Caco-2 (cell line): ENCODE data around the gene RNF130. TPM values are rescaled to one million over a fixed set of nuclear protein-coding genes. Genes with fewer than 3 reads are reported as not detected.

Experiments
- BruUV-seq: library from RNA; stranded (reverse); fragments of 400-500 nt; replicated peaks from 2 replicates; lab custom pipeline; 2021; lab: Mats Ljungman, UMichigan
- CTCF ChIA-PET: fragments of 300-600 bp; sonication (Branson Sonifier 250); formaldehyde crosslinking; loops from one replicate; lab custom pipeline; 2022; ENCODE audit warnings: antibody characterized with exemption; lab: Charles Lee
- POLR2A ChIA-PET: fragments of 300-600 bp; sonication (Branson Sonifier 250); formaldehyde crosslinking; loops from one replicate; lab custom pipeline; 2022; ENCODE audit warnings: antibody characterized with exemption; lab: Charles Lee
- DNase-seq, 2 experiments: peaks; one replicate each; pipeline versions ENCODE4 v3.0.0 to v3.0.0-alpha.2; 2020 to 2022
- H3K27me3 ChIP-seq: replicated peaks from 2 replicates; pipeline ENCODE4 v1.6.0; 2011; ENCODE audit warnings: low read length; ENCODE audit not compliant: control insufficient read depth, insufficient read depth
- H3K36me3 ChIP-seq: 2 replicates; pipeline ENCODE4 v1.5.1; 2011; ENCODE audit warnings: low read length; ENCODE audit not compliant: control insufficient read depth, insufficient read depth
- H3K4me1 ChIP-seq: fragments of 250-450 bp; sonication (Bioruptor Pico); 2 replicates; pipeline ENCODE4 v1.5.1; 2020; ENCODE audit warnings: mild to moderate bottlenecking
- H3K4me3 ChIP-seq: 2 replicates; pipeline ENCODE4 v1.5.1; 2011; ENCODE audit warnings: low read depth, mild to moderate bottlenecking, control low read depth, low read length
- H3K9me3 ChIP-seq: fragments of 250-450 bp; sonication (Bioruptor Pico); 2 replicates; pipeline ENCODE4 v1.5.1; 2020; ENCODE audit warnings: mild to moderate bottlenecking, moderate library complexity
- H3K27ac Mint-ChIP-seq: one replicate; pipeline ENCODE4 v1.8.0; 2022; ENCODE audit warnings: mixed read lengths; ENCODE audit not compliant: unreplicated experiment
- H3K27me3 Mint-ChIP-seq: one replicate; pipeline ENCODE4 v1.8.0; 2022; ENCODE audit warnings: mixed read lengths; ENCODE audit not compliant: insufficient read depth, unreplicated experiment
- H3K36me3 Mint-ChIP-seq: one replicate; pipeline ENCODE4 v1.8.0; 2022; ENCODE audit warnings: mild to moderate bottlenecking, mixed read lengths; ENCODE audit not compliant: insufficient read depth, unreplicated experiment
- H3K4me1 Mint-ChIP-seq: one replicate; pipeline ENCODE4 v1.8.0; 2022; ENCODE audit warnings: low read depth, mixed read lengths; ENCODE audit not compliant: unreplicated experiment
- H3K4me3 Mint-ChIP-seq: one replicate; pipeline ENCODE4 v1.8.0; 2022; ENCODE audit warnings: mild to moderate bottlenecking, moderate library complexity, mixed read lengths; ENCODE audit not compliant: unreplicated experiment
- H3K9me3 Mint-ChIP-seq: one replicate; pipeline ENCODE4 v1.8.0; 2022; ENCODE audit warnings: mixed read lengths; ENCODE audit not compliant: unreplicated experiment
- CTCF ChIP-seq, 2 experiments: fragments of 200-600 bp in 1 of 2; IDR thresholded peaks; 1 replicate in 1 of 2; 2 replicates in 1 of 2; pipeline versions ENCODE4 v1.5.1 to v1.8.0; 2011 to 2022; ENCODE audit warnings: antibody characterized with exemption in 1 of 2, control low read depth in 1 of 2, inconsistent platforms in 1 of 2, low read depth in 1 of 2, low read length in 1 of 2, mild to moderate bottlenecking in 1 of 2, moderate library complexity in 1 of 2; ENCODE audit not compliant: insufficient read depth in 1 of 2, severe bottlenecking in 1 of 2, unreplicated experiment in 1 of 2
- intact Hi-C: fragments of 100-400 bp; cut with micrococcal nuclease; formaldehyde crosslinking; loops from one replicate; pipeline ENCODE4 v1.10.0; 2022; ENCODE audit not compliant: unreplicated experiment
- total RNA-seq: library from RNA; stranded (reverse); gene quantifications from 2 replicates; pipeline ENCODE4 v1.2.3, GENCODE V29; 2022

RNF130 gene
- total RNA-seq, 1 experiment from 2014 or later = 34.5 TPM

GRCh38 chr5:179912386-179912785 lies 159.2 kb downstream of the RNF130 start:
- no peak overlapping the region for H3K4me3 ChIP-seq
- no peaks in the 10 kb centered on the region for H3K27me3 Mint-ChIP-seq
- CTCF ChIA-PET = no interaction called here
- no peak overlapping the region for H3K27ac Mint-ChIP-seq
- intact Hi-C loops = no loop called here
- H3K36me3 Mint-ChIP-seq = no peaks in the 10 kb centered on the region
- BruUV-seq = no TSS peak
- POLR2A ChIA-PET = no interaction called here
- no peak for TF ChIP-seq CTCF (IDR thresholded peaks at IDR 0.05; ENCODE audit: insufficient read depth in 1 of 2, low read depth in 1 of 2, low read length in 1 of 2, severe bottlenecking in 1 of 2, unreplicated experiment in 1 of 2)
- DNase-seq = peak in 1 of 2 experiments; percentile 18
- H3K4me3 Mint-ChIP-seq = no peak overlapping the region
- H3K36me3 ChIP-seq = no peaks in the 10 kb centered on the region
- no peaks in the 10 kb centered on the region for H3K4me1 Mint-ChIP-seq
- no peaks in the 10 kb centered on the region for H3K9me3 ChIP-seq
- H3K9me3 Mint-ChIP-seq = no peaks in the 10 kb centered on the region
- peaks cover 14% of the 10 kb centered on the region for H3K4me1 ChIP-seq
- H3K27me3 ChIP-seq = no peaks in the 10 kb centered on the region

GRCh38 chr5:179909224-179909623 lies 162.3 kb downstream of the RNF130 start:
- intact Hi-C loops = loop anchor here (2.0 to 5.0 kb wide), 2 partner anchors 52 to 66 kb away; partner anchors contain the start of gene MRNIP
- Mint-ChIP-seq H3K27me3 (no peaks in the 10 kb centered on the region), H3K9me3 (no peaks in the 10 kb centered on the region), H3K36me3 (peaks cover 15% of the 10 kb centered on the region), H3K27ac (no peak overlapping the region), H3K4me1 (peaks cover 6% of the 10 kb centered on the region), H3K4me3 (no peak overlapping the region)
- Histone ChIP-seq H3K4me1 (peaks cover 10% of the 10 kb centered on the region), H3K9me3 (no peaks in the 10 kb centered on the region), H3K4me3 (no peak overlapping the region), H3K27me3 (no peaks in the 10 kb centered on the region), H3K36me3 (peaks cover 3% of the 10 kb centered on the region)
- no TSS peak for BruUV-seq
- POLR2A ChIA-PET = no interaction called here
- CTCF ChIA-PET = no interaction called here
- TF ChIP-seq CTCF (IDR thresholded peaks at IDR 0.05; ENCODE audit: insufficient read depth in 1 of 2, low read depth in 1 of 2, low read length in 1 of 2, severe bottlenecking in 1 of 2, unreplicated experiment in 1 of 2) = no peak
- no peak for DNase-seq

DNA sequence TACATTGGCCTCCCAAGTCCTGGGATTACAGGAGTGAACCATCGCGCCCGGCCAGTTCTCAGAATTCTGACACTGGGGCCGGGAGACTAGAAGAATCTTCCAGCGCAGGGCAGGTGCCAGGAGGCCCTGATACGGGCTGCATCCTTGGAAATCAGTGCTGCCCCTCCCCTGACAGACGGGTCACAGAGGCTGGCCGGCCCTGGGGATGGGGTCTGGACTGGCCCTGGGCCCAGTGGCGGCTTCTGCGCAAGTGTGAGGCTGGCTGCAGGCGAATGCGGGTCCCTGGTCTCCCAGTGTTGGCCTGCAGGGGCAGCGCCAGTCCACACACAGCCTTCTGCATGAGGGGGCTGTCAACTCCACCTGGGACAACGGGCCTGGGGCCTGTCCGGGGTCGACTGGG lies 163.0 kb downstream of the RNF130 start:
- Histone ChIP-seq H3K4me3 (no peak overlapping the region), H3K9me3 (no peaks in the 10 kb centered on the region), H3K4me1 (peaks cover 4% of the 10 kb centered on the region; the same call in 1 of the 2 replicates), H3K36me3 (peaks cover 3% of the 10 kb centered on the region), H3K27me3 (no peaks in the 10 kb centered on the region)
- H3K4me3 Mint-ChIP-seq = peak overlapping the region; percentile 73
- H3K36me3 Mint-ChIP-seq = peaks cover 20% of the 10 kb centered on the region
- H3K27me3 Mint-ChIP-seq = no peaks in the 10 kb centered on the region
- TF ChIP-seq CTCF (IDR thresholded peaks at IDR 0.05; ENCODE audit: insufficient read depth in 1 of 2, low read depth in 1 of 2, low read length in 1 of 2, severe bottlenecking in 1 of 2, unreplicated experiment in 1 of 2) = no peak
- H3K9me3 Mint-ChIP-seq = no peaks in the 10 kb centered on the region
- ChIA-PET POLR2A (interaction anchor here (0.6 kb wide), 1 partner anchor 367 kb away, joined by 7 read pairs; no protein-coding TSS in a partner anchor), CTCF (no interaction called here)
- BruUV-seq = no TSS peak
- no peak overlapping the region for H3K27ac Mint-ChIP-seq
- peaks cover 6% of the 10 kb centered on the region for H3K4me1 Mint-ChIP-seq
- DNase-seq = peak in 1 of 2 experiments; percentile 36
- intact Hi-C loops = loop anchor here (2.0 to 5.0 kb wide), 2 partner anchors 51 to 66 kb away; partner anchors contain the start of gene MRNIP
